HUES6 (cell line): ENCODE measurements around the gene KLHL40.

ENCODE experiments used
- H3K27ac ChIP-seq: 2 replicates; pipeline ENCODE4 v1.7.0; 2013; ENCODE audit warnings: low read depth, mild to moderate bottlenecking, low read length, inconsistent platforms
- H3K27me3 ChIP-seq: 2 replicates; pipeline ENCODE4 v1.6.1; 2013; ENCODE audit warnings: low read length; ENCODE audit not compliant: control insufficient read depth, insufficient read depth
- H3K36me3 ChIP-seq: 2 replicates; pipeline ENCODE4 v1.6.1; 2013; ENCODE audit warnings: low read length; ENCODE audit not compliant: control insufficient read depth, insufficient read depth
- H3K4me1 ChIP-seq: 2 replicates; pipeline ENCODE4 v1.6.1; 2013; ENCODE audit warnings: low read length; ENCODE audit not compliant: control insufficient read depth, insufficient read depth
- H3K4me3 ChIP-seq: 2 replicates; pipeline ENCODE4 v1.5.1; 2013; ENCODE audit warnings: low read depth, low read length
- H3K9ac ChIP-seq: one replicate; pipeline ENCODE4 v1.6.1; 2013; ENCODE audit warnings: mild to moderate bottlenecking, low read length
- H3K9me3 ChIP-seq: 2 replicates; pipeline ENCODE4 v1.6.1; 2013; ENCODE audit warnings: low read depth, low read length; ENCODE audit not compliant: control insufficient read depth, insufficient read depth

The KLHL40 gene

GRCh38 chr3:42658771-42659390, 26.5 kb upstream of the KLHL40 start:
- no peak overlapping the region for H3K9ac ChIP-seq
- H3K27me3 ChIP-seq = no peaks in the 10 kb centered on the region
- peaks cover 13% of the 10 kb centered on the region for H3K4me1 ChIP-seq
- no peak overlapping the region for H3K27ac ChIP-seq
- H3K36me3 ChIP-seq = peaks cover 10% of the 10 kb centered on the region
- H3K4me3 ChIP-seq = no peak overlapping the region
- H3K9me3 ChIP-seq = no peaks in the 10 kb centered on the region

GRCh38 chr3:42659451-42660130, 25.7 kb upstream of the KLHL40 start:
- Histone ChIP-seq H3K4me3 (no peak overlapping the region), H3K36me3 (peaks cover 10% of the 10 kb centered on the region), H3K9me3 (no peaks in the 10 kb centered on the region), H3K27ac (no peak overlapping the region), H3K27me3 (no peaks in the 10 kb centered on the region), H3K9ac (no peak overlapping the region), H3K4me1 (peaks cover 13% of the 10 kb centered on the region)

- no peak overlapping the region for H3K27ac ChIP-seq
- H3K27me3 ChIP-seq = no peaks in the 10 kb centered on the region
- peaks cover 9% of the 10 kb centered on the region for H3K4me1 ChIP-seq
- H3K4me3 ChIP-seq = no peak overlapping the region
- no peaks in the 10 kb centered on the region for H3K9me3 ChIP-seq
- H3K9ac ChIP-seq = no peak overlapping the region
- peaks cover 10% of the 10 kb centered on the region for H3K36me3 ChIP-seq
Measured at GRCh38 chr3:42660131-42660715, 25.1 kb upstream of the KLHL40 start.

GRCh38 chr3:42660898-42661297, 24.4 kb upstream of the KLHL40 start:
- no peaks in the 10 kb centered on the region for H3K9me3 ChIP-seq
- H3K27me3 ChIP-seq = no peaks in the 10 kb centered on the region
- peaks cover 2% of the 10 kb centered on the region; the same call in 1 of the 2 replicates for H3K4me1 ChIP-seq

GRCh38 chr3:42661593-42662022, 23.7 kb upstream of the KLHL40 start:
- no peak overlapping the region for H3K9ac ChIP-seq
- no peaks in the 10 kb centered on the region for H3K27me3 ChIP-seq
- no peaks in the 10 kb centered on the region for H3K4me1 ChIP-seq
- H3K36me3 ChIP-seq = peaks cover 10% of the 10 kb centered on the region
- no peak overlapping the region for H3K4me3 ChIP-seq
- no peak overlapping the region for H3K27ac ChIP-seq
- no peaks in the 10 kb centered on the region for H3K9me3 ChIP-seq

More at GRCh38 chr3:42660898-42661297, 24.4 kb upstream of the KLHL40 start:
- H3K9ac ChIP-seq = no peak overlapping the region
- H3K27ac ChIP-seq = no peak overlapping the region
- H3K4me3 ChIP-seq = no peak overlapping the region
- H3K36me3 ChIP-seq = peaks cover 10% of the 10 kb centered on the region

GRCh38 chr3:42662037-42662812, 23.1 kb upstream of the KLHL40 start:
- Histone ChIP-seq H3K36me3 (peaks cover 10% of the 10 kb centered on the region), H3K27me3 (no peaks in the 10 kb centered on the region), H3K4me3 (no peak overlapping the region), H3K9me3 (no peaks in the 10 kb centered on the region), H3K27ac (no peak overlapping the region), H3K9ac (no peak overlapping the region), H3K4me1 (no peaks in the 10 kb centered on the region)

- Histone ChIP-seq H3K9ac (no peak overlapping the region), H3K4me3 (no peak overlapping the region), H3K27me3 (no peaks in the 10 kb centered on the region), H3K27ac (no peak overlapping the region), H3K36me3 (peaks cover 10% of the 10 kb centered on the region), H3K4me1 (no peaks in the 10 kb centered on the region), H3K9me3 (no peaks in the 10 kb centered on the region)
Measured at GRCh38 chr3:42662813-42663535, 22.4 kb upstream of the KLHL40 start.

GRCh38 chr3:42663581-42664437, 21.5 kb upstream of the KLHL40 start:
- H3K9ac ChIP-seq = no peak overlapping the region
- H3K27me3 ChIP-seq = no peaks in the 10 kb centered on the region
- no peaks in the 10 kb centered on the region for H3K4me1 ChIP-seq
- no peak overlapping the region for H3K4me3 ChIP-seq
- no peak overlapping the region for H3K27ac ChIP-seq
- no peaks in the 10 kb centered on the region for H3K9me3 ChIP-seq
- H3K36me3 ChIP-seq = peaks cover 4% of the 10 kb centered on the region

GRCh38 chr3:42664438-42664803, 20.9 kb upstream of the KLHL40 start:
- no peak overlapping the region for H3K4me3 ChIP-seq
- no peak overlapping the region for H3K9ac ChIP-seq
- no peaks in the 10 kb centered on the region for H3K9me3 ChIP-seq
- no peak overlapping the region for H3K27ac ChIP-seq
- H3K27me3 ChIP-seq = no peaks in the 10 kb centered on the region
- no peaks in the 10 kb centered on the region for H3K4me1 ChIP-seq
- H3K36me3 ChIP-seq = peaks cover 2% of the 10 kb centered on the region; the same call in 1 of the 2 replicates
